ENCODE data around the gene METTL6.
"Not testable (repeated sequence)": the region's sequence is repeated elsewhere in the genome, so short reads cannot be mapped to it uniquely, and the experiment has no call there.

The METTL6 gene

GRCh38 chr3:15467227-15468181, 40.2 kb upstream of the METTL6 start:
- no peak for TF ChIP-seq CTCF (conservative IDR thresholded peaks at IDR 0.05; ENCODE audit: low read length)
- no peak overlapping the region for H3K4me3 ChIP-seq (ENCODE audit: low read length)
- DNase-seq (ENCODE audit: low read depth): no peak

DNA sequence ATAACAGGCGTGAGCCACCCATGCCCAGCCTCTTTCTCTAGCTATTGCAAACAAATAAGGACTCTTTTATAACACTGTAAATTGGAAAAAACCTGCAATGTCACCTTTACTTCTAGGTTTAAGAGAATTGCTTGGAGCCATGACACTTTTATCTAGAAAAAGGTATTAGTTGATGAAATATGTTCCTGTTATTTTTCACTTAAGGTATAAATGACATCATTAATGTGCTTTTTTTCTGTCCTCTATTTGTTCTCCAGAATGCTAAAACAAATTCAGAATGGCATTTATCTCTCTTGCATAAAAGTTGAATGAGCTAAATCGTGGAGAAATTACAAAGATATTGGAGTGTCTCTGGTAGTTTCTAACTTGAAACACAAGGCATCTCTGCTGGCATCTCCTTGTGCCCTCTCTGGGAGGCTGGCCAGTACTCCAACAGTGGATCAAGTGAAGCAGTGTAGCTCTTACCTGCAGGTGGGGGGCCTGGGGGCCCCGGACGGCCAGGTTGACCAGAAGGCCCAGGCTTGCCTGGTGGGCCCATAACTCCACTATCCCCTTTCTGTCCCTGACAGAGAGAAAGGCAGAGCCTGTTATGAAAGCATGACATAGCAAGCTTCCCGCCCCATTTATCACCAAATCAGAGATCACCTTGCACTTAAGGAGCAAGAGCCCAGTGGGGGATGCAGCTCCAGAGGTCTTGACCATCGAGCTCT, 38.7 kb upstream of the METTL6 start:
- DNase-seq (ENCODE audit: low read depth): no peak
- TF ChIP-seq CTCF (conservative IDR thresholded peaks at IDR 0.05; ENCODE audit: low read length): no peak
- no peak overlapping the region for H3K4me3 ChIP-seq (ENCODE audit: low read length)

DNA sequence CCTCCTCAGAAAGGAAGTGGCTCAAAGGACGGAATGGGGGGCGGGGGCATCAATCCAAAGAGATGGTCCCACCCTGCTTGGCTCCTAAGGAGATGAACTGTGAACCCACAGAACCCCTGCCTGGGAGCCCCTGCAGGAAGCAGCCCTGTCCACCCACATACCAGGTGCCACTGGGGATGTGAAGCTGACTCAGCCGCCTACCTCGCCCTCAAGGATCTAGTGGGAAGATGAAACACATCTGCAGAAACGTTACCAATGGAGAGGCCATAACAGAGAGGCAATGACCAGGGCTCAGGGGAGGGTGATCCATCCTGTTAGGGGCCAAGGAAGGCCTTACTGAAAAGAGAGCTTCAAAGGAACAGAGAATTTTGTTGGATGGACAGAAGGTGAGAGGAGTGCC, 35.1 kb upstream of the METTL6 start:
- no peak for TF ChIP-seq CTCF (conservative IDR thresholded peaks at IDR 0.05; ENCODE audit: low read length)
- no peak for DNase-seq (ENCODE audit: low read depth)
- no peak overlapping the region for H3K4me3 ChIP-seq (ENCODE audit: low read length)

- H3K4me3 ChIP-seq (ENCODE audit: low read length): no peak overlapping the region
- no peak for TF ChIP-seq CTCF (conservative IDR thresholded peaks at IDR 0.05; ENCODE audit: low read length)
- no peak for DNase-seq (ENCODE audit: low read depth)
Observed at GRCh38 chr3:15460891-15461531, 33.7 kb upstream of the METTL6 start.

DNA sequence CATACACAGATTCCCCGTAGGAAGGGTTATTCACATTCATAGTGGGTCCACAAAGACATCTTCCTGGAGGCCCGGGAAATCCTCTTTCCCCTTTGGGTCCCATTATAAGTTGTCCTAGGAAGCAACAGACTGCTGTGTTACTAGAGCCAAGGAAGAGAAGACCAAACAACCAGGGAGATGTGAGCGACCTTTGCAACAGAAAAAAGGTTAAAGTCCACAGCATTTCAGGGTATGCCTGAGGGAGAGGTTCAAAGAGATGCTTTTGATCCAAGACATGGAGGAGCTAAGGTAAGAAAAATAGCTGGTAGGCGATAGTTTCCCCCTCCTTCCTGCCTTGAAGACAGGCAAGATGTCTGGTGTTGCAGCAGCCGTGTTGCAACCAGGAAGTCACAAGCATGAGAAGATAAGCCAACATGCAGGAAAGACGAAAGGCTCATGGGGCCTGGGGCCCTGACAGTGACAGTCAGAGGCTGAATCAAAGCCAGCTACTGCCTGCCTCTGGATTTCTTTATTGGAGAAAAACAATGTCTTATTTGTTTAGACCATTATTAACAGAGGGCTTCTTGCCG, 31.0 kb upstream of the METTL6 start:
- TF ChIP-seq CTCF (conservative IDR thresholded peaks at IDR 0.05; ENCODE audit: low read length): no peak
- no peak overlapping the region for H3K4me3 ChIP-seq (ENCODE audit: low read length)
- DNase-seq (ENCODE audit: low read depth): no peak

GRCh38 chr3:15456915-15457314, 29.6 kb upstream of the METTL6 start:
- DNase-seq (ENCODE audit: low read depth); H3K4me3 ChIP-seq (ENCODE audit: low read length): not testable (repeated sequence)

DNA sequence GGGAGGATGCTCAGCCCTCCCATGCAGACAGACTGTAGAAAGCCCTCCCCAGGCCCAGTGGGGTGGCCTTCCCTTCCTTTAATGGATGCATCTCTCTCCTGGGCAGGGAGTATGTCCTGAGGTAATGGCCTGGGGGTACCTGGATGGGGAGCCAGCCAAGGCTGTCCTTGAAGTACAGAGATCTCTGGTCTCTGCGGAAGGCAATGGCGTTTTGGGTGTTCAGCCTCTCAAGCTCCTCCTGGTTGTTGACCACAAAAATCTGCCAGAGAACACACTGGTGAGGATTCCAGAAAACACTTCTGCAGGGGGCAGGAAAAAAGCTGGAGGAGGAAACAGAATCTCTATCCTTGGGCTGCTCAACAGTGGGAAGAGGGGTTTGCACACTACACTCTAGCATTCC, 29.0 kb upstream of the METTL6 start:
- DNase-seq (ENCODE audit: low read depth): no peak
- H3K4me3 ChIP-seq (ENCODE audit: low read length): no peak overlapping the region
- no peak for TF ChIP-seq CTCF (conservative IDR thresholded peaks at IDR 0.05; ENCODE audit: low read length)

Measured in AG10803 (cell line).